Measurements from ENCODE around the gene PTPN11.

GRCh38 chr12:112551681-112552080 lies 132.9 kb downstream of the PTPN11 start:
- TF ChIP-seq CTCF (IDR thresholded peaks at IDR 0.05) (no peak), POLR2A (IDR thresholded peaks at IDR 0.05) (no peak)

Measured in prostate gland (tissue), 2 donors.